Suprapubic skin (tissue), 4 donors: ENCODE results near the gene JMJD1C. TPM values are rescaled to one million over a fixed set of nuclear protein-coding genes. Genes with fewer than 3 reads are reported as not detected.

Source experiments
- DNase-seq, 2 donors: peaks; one replicate each; pipeline ENCODE4 v3.0.0-alpha.2; 2019; ENCODE audit warnings: low spot score in 2 of 2
- H3K27ac ChIP-seq: fragments of 200-600 bp; sonication (generic); one replicate; pipeline ENCODE4 v1.5.1; 2019
- H3K27me3 ChIP-seq: fragments of 200-600 bp; sonication (generic); one replicate; pipeline ENCODE4 v1.5.1; 2019
- H3K36me3 ChIP-seq: fragments of 200-600 bp; sonication (generic); one replicate; pipeline ENCODE4 v1.5.1; 2019
- H3K4me1 ChIP-seq: fragments of 200-600 bp; sonication (generic); one replicate; pipeline ENCODE4 v1.5.1; 2019
- H3K4me3 ChIP-seq: fragments of 200-600 bp; sonication (generic); one replicate; pipeline ENCODE4 v1.5.1; 2019; ENCODE audit warnings: mild to moderate bottlenecking
- H3K9me3 ChIP-seq: fragments of 200-600 bp; sonication (generic); one replicate; pipeline ENCODE4 v1.5.1; 2019
- EP300 ChIP-seq: sonication (generic); formaldehyde crosslinking; IDR thresholded peaks from one replicate; pipeline ENCODE4 v1.6.1; 2017; ENCODE audit warnings: antibody characterized with exemption
- POLR2A ChIP-seq, 2 donors: fragments of 450-650 bp; IDR thresholded peaks; one replicate each; pipeline ENCODE4 v1.6.1; 2017; ENCODE audit warnings: antibody characterized with exemption in 2 of 2, mild to moderate bottlenecking in 2 of 2, moderate library complexity in 2 of 2
- POLR2AphosphoS5 ChIP-seq, 3 donors: sonication (generic); formaldehyde crosslinking; IDR thresholded peaks; one replicate each; pipeline ENCODE4 v1.6.1; 2017; ENCODE audit warnings: antibody characterized with exemption in 3 of 3
- WGBS: methylation state at CpG from one replicate; pipeline ENCODE4 v1.1.5; 2018; 5-methylcytosine and 5-hydroxymethylcytosine counted together
- total RNA-seq, 4 donors: library from RNA; depleted of rRNA; stranded (reverse); fragments of >200 nt; gene quantifications; one replicate each; pipeline ENCODE4 v1.1.0, GENCODE V29; 2016
- TF ChIP-seq, protein P1 (sequence below), 2 donors: fragments of 200-600 bp in 1 of 2; fragments of 450-650 bp in 1 of 2; sonication (generic) in 1 of 2; IDR thresholded peaks; one replicate each; pipeline ENCODE4 v1.5.1; 2016 to 2019; ENCODE audit warnings: antibody characterized with exemption in 2 of 2, mild to moderate bottlenecking in 1 of 2, moderate library complexity in 1 of 2

JMJD1C gene
- total RNA-seq, 4 donors from 2014 or later = 78.6 to 127 (median 97.5) TPM

GRCh38 chr10:63363951-63364350, 101.8 kb downstream of the JMJD1C start:
- 94% methylated on average over 7 of the region's 7 CpGs for WGBS
- no peak for DNase-seq
- Histone ChIP-seq H3K36me3 (no peaks in the 10 kb centered on the region), H3K27ac (no peak overlapping the region), H3K4me1 (peaks cover 12% of the 10 kb centered on the region), H3K4me3 (no peak overlapping the region), H3K9me3 (no peaks in the 10 kb centered on the region), H3K27me3 (no peaks in the 10 kb centered on the region)
- TF ChIP-seq POLR2AphosphoS5 (IDR thresholded peaks at IDR 0.05) (no peak), EP300 (no peak), POLR2A (IDR thresholded peaks at IDR 0.05) (no peak)
- TF ChIP-seq, protein P1, sequence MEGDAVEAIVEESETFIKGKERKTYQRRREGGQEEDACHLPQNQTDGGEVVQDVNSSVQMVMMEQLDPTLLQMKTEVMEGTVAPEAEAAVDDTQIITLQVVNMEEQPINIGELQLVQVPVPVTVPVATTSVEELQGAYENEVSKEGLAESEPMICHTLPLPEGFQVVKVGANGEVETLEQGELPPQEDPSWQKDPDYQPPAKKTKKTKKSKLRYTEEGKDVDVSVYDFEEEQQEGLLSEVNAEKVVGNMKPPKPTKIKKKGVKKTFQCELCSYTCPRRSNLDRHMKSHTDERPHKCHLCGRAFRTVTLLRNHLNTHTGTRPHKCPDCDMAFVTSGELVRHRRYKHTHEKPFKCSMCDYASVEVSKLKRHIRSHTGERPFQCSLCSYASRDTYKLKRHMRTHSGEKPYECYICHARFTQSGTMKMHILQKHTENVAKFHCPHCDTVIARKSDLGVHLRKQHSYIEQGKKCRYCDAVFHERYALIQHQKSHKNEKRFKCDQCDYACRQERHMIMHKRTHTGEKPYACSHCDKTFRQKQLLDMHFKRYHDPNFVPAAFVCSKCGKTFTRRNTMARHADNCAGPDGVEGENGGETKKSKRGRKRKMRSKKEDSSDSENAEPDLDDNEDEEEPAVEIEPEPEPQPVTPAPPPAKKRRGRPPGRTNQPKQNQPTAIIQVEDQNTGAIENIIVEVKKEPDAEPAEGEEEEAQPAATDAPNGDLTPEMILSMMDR (IDR thresholded peaks at IDR 0.05) = no peak

DNA sequence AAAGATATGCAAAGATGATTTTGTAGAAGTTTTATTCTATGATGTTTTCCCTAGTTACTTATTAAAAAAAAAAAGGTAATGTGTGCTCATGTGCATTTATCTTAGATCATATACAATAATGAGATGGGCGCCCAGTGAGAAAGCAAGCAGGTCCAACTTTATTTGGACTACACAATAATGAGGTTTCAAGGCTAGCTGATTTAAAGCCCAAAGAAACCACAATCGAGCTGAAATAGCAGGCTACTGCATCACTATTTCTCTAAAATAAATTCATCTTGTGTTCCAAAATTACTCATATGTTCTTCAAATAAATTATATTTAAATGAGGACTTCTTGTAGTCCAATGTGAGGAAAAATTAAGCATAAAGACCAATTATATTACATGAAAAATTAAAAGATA, 110.1 kb downstream of the JMJD1C start:
- H3K27me3 ChIP-seq = no peaks in the 10 kb centered on the region
- no peak overlapping the region for H3K4me3 ChIP-seq
- no peak for TF ChIP-seq POLR2A (IDR thresholded peaks at IDR 0.05)
- no peak for TF ChIP-seq EP300
- TF ChIP-seq, protein P1 (IDR thresholded peaks at IDR 0.05) = no peak
- no peak for TF ChIP-seq POLR2AphosphoS5 (IDR thresholded peaks at IDR 0.05)
- no peak for DNase-seq
- WGBS = 70% methylated on average over 2 of the region's 2 CpGs
- no peaks in the 10 kb centered on the region for H3K4me1 ChIP-seq
- H3K9me3 ChIP-seq = no peaks in the 10 kb centered on the region
- H3K36me3 ChIP-seq = no peaks in the 10 kb centered on the region
- H3K27ac ChIP-seq = no peak overlapping the region

GRCh38 chr10:63352976-63353375, 112.8 kb downstream of the JMJD1C start:
- no peak for DNase-seq
- no peaks in the 10 kb centered on the region for H3K4me1 ChIP-seq
- H3K27ac ChIP-seq = no peak overlapping the region
- no peaks in the 10 kb centered on the region for H3K27me3 ChIP-seq
- no peaks in the 10 kb centered on the region for H3K36me3 ChIP-seq
- TF ChIP-seq, protein P1 (IDR thresholded peaks at IDR 0.05) = no peak
- TF ChIP-seq EP300 = no peak
- no peak for TF ChIP-seq POLR2A (IDR thresholded peaks at IDR 0.05)
- no peak for TF ChIP-seq POLR2AphosphoS5 (IDR thresholded peaks at IDR 0.05)
- 93% methylated on average over 3 of the region's 3 CpGs for WGBS
- no peak overlapping the region for H3K4me3 ChIP-seq
- no peaks in the 10 kb centered on the region for H3K9me3 ChIP-seq

DNA sequence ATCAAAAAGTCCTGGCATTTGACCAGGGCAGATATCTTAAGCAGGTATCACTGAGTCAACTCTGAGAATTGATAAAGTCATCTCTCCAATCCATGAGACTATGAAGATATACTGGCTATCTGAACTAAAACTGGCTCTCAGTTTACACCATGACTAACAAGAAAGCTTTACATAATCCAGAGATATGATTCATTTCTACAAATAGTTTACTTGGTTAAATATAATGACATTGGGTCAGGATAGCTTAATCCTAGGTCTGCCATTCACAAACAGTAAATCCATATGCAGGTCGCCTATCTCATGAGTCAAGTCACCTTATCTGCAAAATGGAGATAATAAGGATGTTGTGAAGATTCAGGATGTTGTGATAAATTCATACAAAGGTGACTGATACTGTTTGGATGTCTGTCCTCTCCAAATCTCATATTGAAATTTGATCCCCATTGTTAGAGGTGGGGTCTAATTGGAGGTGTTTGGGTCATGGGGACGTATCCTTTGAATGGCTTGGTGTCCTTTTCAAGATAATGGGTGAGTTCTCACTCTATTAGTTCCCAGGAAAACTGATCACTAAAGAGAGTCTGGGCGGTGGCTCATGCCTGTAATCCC, 117.4 kb downstream of the JMJD1C start:
- Histone ChIP-seq H3K4me1 (no peaks in the 10 kb centered on the region), H3K27ac (no peak overlapping the region), H3K4me3 (no peak overlapping the region), H3K36me3 (no peaks in the 10 kb centered on the region), H3K27me3 (no peaks in the 10 kb centered on the region), H3K9me3 (no peaks in the 10 kb centered on the region)
- DNase-seq = no peak
- no peak for TF ChIP-seq EP300
- no peak for TF ChIP-seq POLR2AphosphoS5 (IDR thresholded peaks at IDR 0.05)
- no peak for TF ChIP-seq POLR2A (IDR thresholded peaks at IDR 0.05)
- TF ChIP-seq, protein P1 (IDR thresholded peaks at IDR 0.05) = no peak
- WGBS = 98% methylated on average over 3 of the region's 3 CpGs

GRCh38 chr10:63346015-63346441, 119.7 kb downstream of the JMJD1C start:
- DNase-seq = no peak
- no peak overlapping the region for H3K27ac ChIP-seq
- no peaks in the 10 kb centered on the region for H3K36me3 ChIP-seq
- TF ChIP-seq POLR2A (IDR thresholded peaks at IDR 0.05) (no peak), POLR2AphosphoS5 (IDR thresholded peaks at IDR 0.05) (no peak), EP300 (no peak)
- TF ChIP-seq, protein P1 (IDR thresholded peaks at IDR 0.05) = no peak
- no peaks in the 10 kb centered on the region for H3K27me3 ChIP-seq
- H3K4me3 ChIP-seq = no peak overlapping the region
- no peaks in the 10 kb centered on the region for H3K4me1 ChIP-seq
- H3K9me3 ChIP-seq = no peaks in the 10 kb centered on the region
